HG03135 (cell line): ENCODE results near the gene LRP1.

ENCODE experiments used
- ATAC-seq: cut with Tn5 transposase; IDR thresholded peaks from one replicate; pipeline ENCODE4 v1.9.1; 2021; ENCODE audit warnings: mild to moderate bottlenecking, moderate library complexity; ENCODE audit not compliant: unreplicated experiment

Gene LRP1

GRCh38 chr12:57233357-57234232 lies 105.3 kb downstream of the LRP1 start:
- ATAC-seq: no peak

GRCh38 chr12:57234233-57234570 lies 105.9 kb downstream of the LRP1 start:
- no peak for ATAC-seq

- ATAC-seq: no peak
These were observed 106.3 kb downstream of the LRP1 start for GRCh38 chr12:57234571-57235016.

GRCh38 chr12:57235017-57235727 lies 106.9 kb downstream of the LRP1 start:
- ATAC-seq: no peak

- no peak for ATAC-seq
These were observed 107.4 kb downstream of the LRP1 start for GRCh38 chr12:57235728-57236131.

GRCh38 chr12:57236201-57236924 lies 108.1 kb downstream of the LRP1 start:
- no peak for ATAC-seq

GRCh38 chr12:57236925-57237595 lies 108.8 kb downstream of the LRP1 start:
- ATAC-seq: no peak

GRCh38 chr12:57237596-57237931 lies 109.3 kb downstream of the LRP1 start:
- no peak for ATAC-seq

- ATAC-seq: no peak
These were observed 109.9 kb downstream of the LRP1 start for GRCh38 chr12:57237932-57238853.

GRCh38 chr12:57238854-57239554 lies 110.7 kb downstream of the LRP1 start:
- peak; percentile 49 for ATAC-seq

GRCh38 chr12:57239587-57240065 lies 111.3 kb downstream of the LRP1 start:
- ATAC-seq: no peak

- ATAC-seq: no peak
These were observed 112.0 kb downstream of the LRP1 start for GRCh38 chr12:57240066-57240921.

- ATAC-seq: no peak
These were observed 112.7 kb downstream of the LRP1 start for GRCh38 chr12:57240926-57241401.

- no peak for ATAC-seq
These were observed 113.4 kb downstream of the LRP1 start for GRCh38 chr12:57241402-57242310.

- ATAC-seq: no peak
These were observed 114.0 kb downstream of the LRP1 start for GRCh38 chr12:57242329-57242690.

- ATAC-seq: peak; percentile 42
These were observed 114.6 kb downstream of the LRP1 start for GRCh38 chr12:57242691-57243454.
